ENCODE measurements around the gene HBQ1.
"Not testable (repeated sequence)": the region's sequence is repeated elsewhere in the genome, so short reads cannot be mapped to it uniquely, and the experiment has no call there.

HBQ1 gene

GRCh38 chr16:176477-177382 lies 3.5 kb upstream of the HBQ1 start, which contains the start of gene HBA1:
HBA1 (plus strand) TSS chr16:176680; CDS start chr16:176717, 37 bp downstream.
- DNase-seq: not testable (repeated sequence)

- peak; percentile 19 for DNase-seq
Observed at GRCh38 chr16:177394-177822, 2.9 kb upstream of the HBQ1 start.

- DNase-seq: peak; percentile 68
Observed at GRCh38 chr16:177981-178667, 2.1 kb upstream of the HBQ1 start.

- no peak for DNase-seq
Observed at GRCh38 chr16:178668-179015, 1.6 kb upstream of the HBQ1 start.

GRCh38 chr16:179211-180092 lies 807 bp upstream of the HBQ1 start:
- no peak for DNase-seq

- DNase-seq: peak; percentile 93
Observed at GRCh38 chr16:180681-181564, 664 bp downstream of the HBQ1 start.

GRCh38 chr16:181565-182021 lies 1.3 kb downstream of the HBQ1 start:
- DNase-seq: peak; percentile 60

GRCh38 chr16:183005-183404 lies 2.7 kb downstream of the HBQ1 start:
- peak; percentile 25 for DNase-seq

- DNase-seq: no peak
Observed at GRCh38 chr16:185213-185612, 5.0 kb downstream of the HBQ1 start.

- DNase-seq: no peak
Observed at GRCh38 chr16:185691-186090, 5.4 kb downstream of the HBQ1 start.

GRCh38 chr16:187330-187729 lies 7.1 kb downstream of the HBQ1 start:
- DNase-seq: no peak

- DNase-seq: peak; percentile 43
Observed at GRCh38 chr16:188674-189073, 8.4 kb downstream of the HBQ1 start.

- DNase-seq: no peak
Observed at GRCh38 chr16:189604-190186, 9.4 kb downstream of the HBQ1 start.

GRCh38 chr16:191831-192230 lies 11.6 kb downstream of the HBQ1 start:
- no peak for DNase-seq

- no peak for DNase-seq
Observed at GRCh38 chr16:192686-193085, 12.4 kb downstream of the HBQ1 start.

- no peak for DNase-seq
Observed at GRCh38 chr16:193441-193840, 13.2 kb downstream of the HBQ1 start.

- DNase-seq: no peak
Observed at GRCh38 chr16:194516-194915, 14.3 kb downstream of the HBQ1 start.

GRCh38 chr16:200388-200787 lies 20.1 kb downstream of the HBQ1 start:
- DNase-seq: no peak

GRCh38 chr16:203246-203645 lies 23.0 kb downstream of the HBQ1 start:
- DNase-seq: no peak

- DNase-seq: not testable (repeated sequence)
Observed at GRCh38 chr16:204046-204445, 23.8 kb downstream of the HBQ1 start.

- not testable (repeated sequence) for DNase-seq
Observed at GRCh38 chr16:209359-209758, 29.1 kb downstream of the HBQ1 start.

All from DMS53 (cell line).